ENCODE data around the gene LGALS3BP.
"Not testable (repeated sequence)": the region's sequence is repeated elsewhere in the genome, so short reads cannot be mapped to it uniquely, and the experiment has no call there.

Gene LGALS3BP

GRCh38 chr17:78951967-78952551 is 27.7 kb downstream of the LGALS3BP start:
- TF ChIP-seq CTCF (IDR thresholded peaks at IDR 0.05; ENCODE audit: control insufficient read depth, extremely low read depth, insufficient read depth) = no peak
- DNase-seq (ENCODE audit: low read depth) = no peak
- H3K4me3 ChIP-seq (ENCODE audit: low read depth, low read length) = no peak overlapping the region

- no peak for DNase-seq (ENCODE audit: low read depth)
- H3K4me3 ChIP-seq (ENCODE audit: low read depth, low read length) = no peak overlapping the region
- no peak for TF ChIP-seq CTCF (IDR thresholded peaks at IDR 0.05; ENCODE audit: control insufficient read depth, extremely low read depth, insufficient read depth)
These were observed 28.9 kb downstream of the LGALS3BP start for GRCh38 chr17:78950870-78951269.

- TF ChIP-seq CTCF (IDR thresholded peaks at IDR 0.05; ENCODE audit: control insufficient read depth, extremely low read depth, insufficient read depth) = no peak
- no peak overlapping the region for H3K4me3 ChIP-seq (ENCODE audit: low read depth, low read length)
- DNase-seq (ENCODE audit: low read depth) = no peak
These were observed 32.2 kb downstream of the LGALS3BP start for GRCh38 chr17:78947235-78948149.

GRCh38 chr17:78946631-78947030 is 33.1 kb downstream of the LGALS3BP start:
- no peak for DNase-seq (ENCODE audit: low read depth)
- no peak for TF ChIP-seq CTCF (IDR thresholded peaks at IDR 0.05; ENCODE audit: control insufficient read depth, extremely low read depth, insufficient read depth)
- no peak overlapping the region for H3K4me3 ChIP-seq (ENCODE audit: low read depth, low read length)

GRCh38 chr17:78946131-78946530 is 33.6 kb downstream of the LGALS3BP start:
- no peak for TF ChIP-seq CTCF (IDR thresholded peaks at IDR 0.05; ENCODE audit: control insufficient read depth, extremely low read depth, insufficient read depth)
- no peak overlapping the region for H3K4me3 ChIP-seq (ENCODE audit: low read depth, low read length)
- no peak for DNase-seq (ENCODE audit: low read depth)

GRCh38 chr17:78945455-78945854 is 34.3 kb downstream of the LGALS3BP start:
- DNase-seq (ENCODE audit: low read depth); H3K4me3 ChIP-seq (ENCODE audit: low read depth, low read length): not testable (repeated sequence)

- no peak for DNase-seq (ENCODE audit: low read depth)
- no peak for TF ChIP-seq CTCF (IDR thresholded peaks at IDR 0.05; ENCODE audit: control insufficient read depth, extremely low read depth, insufficient read depth)
- no peak overlapping the region for H3K4me3 ChIP-seq (ENCODE audit: low read depth, low read length)
These were observed 34.8 kb downstream of the LGALS3BP start for GRCh38 chr17:78944956-78945355.

Data from LNCaP clone FGC (cell line).